Liver (tissue), 9 donors: ENCODE measurements around the gene SDK2. TPM values are rescaled to one million over a fixed set of nuclear protein-coding genes. Genes with fewer than 3 reads are reported as not detected.

ENCODE experiments used
- DNase-seq: peaks from one replicate; pipeline ENCODE4 v3.0.0-alpha.2; 2017; ENCODE audit warnings: low spot score
- H3K27ac ChIP-seq, 2 donors: one replicate each; pipeline ENCODE4 v1.7.0; 2013; ENCODE audit warnings: inconsistent platforms in 2 of 2, low read length in 2 of 2, control low read depth in 1 of 2, low read depth in 1 of 2, mild to moderate bottlenecking in 1 of 2
- H3K27me3 ChIP-seq, 4 donors: one replicate each; pipeline versions ENCODE4 v1.6.1 to v1.7.0; 2013; ENCODE audit warnings: low read length in 3 of 4, inconsistent platforms in 1 of 4, mild to moderate bottlenecking in 1 of 4, moderate library complexity in 1 of 4; ENCODE audit not compliant: control insufficient read depth in 4 of 4, insufficient read depth in 4 of 4
- H3K36me3 ChIP-seq, 4 donors: one replicate each; pipeline versions ENCODE4 v1.6.1 to v1.7.0; 2013; ENCODE audit warnings: low read length in 3 of 4, mild to moderate bottlenecking in 3 of 4, low read depth in 1 of 4, moderate library complexity in 1 of 4; ENCODE audit not compliant: control insufficient read depth in 4 of 4, insufficient read depth in 3 of 4
- H3K4me1 ChIP-seq, 4 donors: one replicate each; pipeline versions ENCODE4 v1.6.1 to v1.7.0; 2013; ENCODE audit warnings: low read length in 3 of 4, mild to moderate bottlenecking in 3 of 4, moderate library complexity in 1 of 4; ENCODE audit not compliant: control insufficient read depth in 4 of 4, insufficient read depth in 4 of 4
- H3K4me3 ChIP-seq, 3 donors: one replicate each; pipeline versions ENCODE4 v1.6.1 to v1.7.0; 2013; ENCODE audit warnings: low read length in 3 of 3, control low read depth in 1 of 3, low read depth in 1 of 3, mild to moderate bottlenecking in 1 of 3
- H3K9ac ChIP-seq, 2 donors: one replicate each; pipeline ENCODE4 v1.7.0; 2013; ENCODE audit warnings: low read length in 2 of 2, mild to moderate bottlenecking in 2 of 2, moderate library complexity in 2 of 2, control low read depth in 1 of 2, low read depth in 1 of 2
- H3K9me3 ChIP-seq, 4 donors: one replicate each; pipeline versions ENCODE4 v1.6.1 to v1.7.0; 2013; ENCODE audit warnings: low read length in 3 of 4; ENCODE audit not compliant: control insufficient read depth in 4 of 4
- EGR1 ChIP-seq, 2 donors: IDR thresholded peaks; 2 replicates each; pipeline ENCODE4 v1.6.1; 2016 to 2018; ENCODE audit warnings: antibody characterized with exemption in 2 of 2, low read depth in 2 of 2
- FOXA1 ChIP-seq: IDR thresholded peaks from 2 replicates; pipeline ENCODE4 v1.6.1; 2016; ENCODE audit warnings: antibody characterized with exemption
- FOXA2 ChIP-seq: IDR thresholded peaks from 2 replicates; pipeline ENCODE4 v1.6.1; 2016; ENCODE audit warnings: antibody characterized with exemption
- GABPA ChIP-seq, 2 donors: IDR thresholded peaks in 1 of 2; conservative IDR thresholded peaks in 1 of 2; 2 replicates each; pipeline ENCODE4 v1.6.1; 2016; ENCODE audit warnings: antibody characterized with exemption in 2 of 2, mild to moderate bottlenecking in 1 of 2, moderate library complexity in 1 of 2
- HNF4A ChIP-seq, 2 donors: conservative IDR thresholded peaks; 2 replicates each; pipeline ENCODE4 v1.6.1; 2016; ENCODE audit warnings: antibody characterized with exemption in 2 of 2, mild to moderate bottlenecking in 2 of 2
- HNF4G ChIP-seq: IDR thresholded peaks from 2 replicates; pipeline ENCODE4 v1.6.1; 2016; ENCODE audit warnings: antibody characterized with exemption
- JUND ChIP-seq, 2 donors: IDR thresholded peaks; 2 replicates each; pipeline ENCODE4 v1.6.1; 2016; ENCODE audit warnings: antibody characterized with exemption in 2 of 2
- MAX ChIP-seq: IDR thresholded peaks from 2 replicates; pipeline ENCODE4 v1.6.1; 2016; ENCODE audit warnings: antibody characterized with exemption
- NR2F2 ChIP-seq: IDR thresholded peaks from 2 replicates; pipeline ENCODE4 v1.6.1; 2016; ENCODE audit warnings: antibody characterized with exemption
- REST ChIP-seq: IDR thresholded peaks from 2 replicates; pipeline ENCODE4 v1.6.1; 2016; ENCODE audit warnings: antibody characterized with exemption, mild to moderate bottlenecking
- RXRA ChIP-seq, 2 donors: IDR thresholded peaks; 2 replicates each; pipeline ENCODE4 v1.6.1; 2017 to 2018; ENCODE audit warnings: antibody characterized with exemption in 2 of 2, mild to moderate bottlenecking in 1 of 2
- SP1 ChIP-seq: IDR thresholded peaks from 2 replicates; pipeline ENCODE4 v1.6.1; 2018; ENCODE audit warnings: antibody characterized with exemption, mild to moderate bottlenecking
- YY1 ChIP-seq: IDR thresholded peaks from 2 replicates; pipeline ENCODE4 v1.6.1; 2016; ENCODE audit warnings: antibody characterized with exemption, mild to moderate bottlenecking
- WGBS: extraction: QIAGEN DNeasy Blood & Tissue Kit; methylation state at CpG from one replicate; pipeline ENCODE4 v1.1.7; 2013; 5-methylcytosine and 5-hydroxymethylcytosine counted together
- polyA plus RNA-seq, 2 donors: library from polyadenylated mRNA; stranded (reverse) in 1 of 2; unstranded in 1 of 2; fragments of 200-250 nt in 1 of 2; fragments of >200 nt in 1 of 2; fragmentation: Nextera tagmentation in 1 of 2; extraction: Ambion mirVana in 1 of 2; gene quantifications; one replicate each; pipeline versions ENCODE4 v1.2.1 to v1.2.3, GENCODE V29; 2013 to 2015
- total RNA-seq, 2 donors: library from RNA; depleted of rRNA; stranded (reverse); fragments of >200 nt; gene quantifications; one replicate each; pipeline ENCODE4 v1.2.3, GENCODE V29; 2014
- TF ChIP-seq, protein P1 (sequence below): fragments of 150-350 bp; IDR thresholded peaks from 2 replicates; pipeline ENCODE4 v1.5.1; 2017; ENCODE audit warnings: improper control_type of control experiment, low read depth, low read length; ENCODE audit not compliant: missing input control
- TF ChIP-seq, protein P2 (sequence below): IDR thresholded peaks from 2 replicates; pipeline ENCODE4 v1.6.1; 2016; ENCODE audit warnings: antibody characterized with exemption
- donor health status: healthy.
- donor health status: healthy.
- donor health status: healthy.
- donor health status: healthy.
- donor health status: healthy.

SDK2 gene
- total and polyA plus RNA-seq, 4 donors = 0.05 to 0.42 (median 0.10) TPM

DNA sequence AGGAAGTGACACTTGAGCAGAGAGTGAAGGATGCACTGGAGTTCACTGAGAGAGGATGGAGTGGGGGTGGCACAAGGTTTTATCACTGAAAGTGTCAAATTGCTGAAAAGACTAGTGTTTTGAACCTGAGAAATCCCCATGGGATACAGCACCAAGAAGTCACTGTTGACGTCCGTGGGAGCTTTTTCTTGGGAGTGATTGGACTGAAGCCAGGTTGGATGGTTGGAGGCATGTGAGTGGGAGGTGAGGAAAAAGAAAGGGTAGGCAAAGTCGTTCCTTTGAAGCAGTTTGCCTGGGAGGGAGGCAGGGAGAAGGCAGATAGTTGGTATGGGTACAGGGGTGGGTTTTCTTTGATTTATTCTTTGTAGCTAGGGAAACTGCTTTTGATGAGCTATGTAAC is 39.9 kb upstream of the SDK2 start (continued):
- TF ChIP-seq, protein P1, sequence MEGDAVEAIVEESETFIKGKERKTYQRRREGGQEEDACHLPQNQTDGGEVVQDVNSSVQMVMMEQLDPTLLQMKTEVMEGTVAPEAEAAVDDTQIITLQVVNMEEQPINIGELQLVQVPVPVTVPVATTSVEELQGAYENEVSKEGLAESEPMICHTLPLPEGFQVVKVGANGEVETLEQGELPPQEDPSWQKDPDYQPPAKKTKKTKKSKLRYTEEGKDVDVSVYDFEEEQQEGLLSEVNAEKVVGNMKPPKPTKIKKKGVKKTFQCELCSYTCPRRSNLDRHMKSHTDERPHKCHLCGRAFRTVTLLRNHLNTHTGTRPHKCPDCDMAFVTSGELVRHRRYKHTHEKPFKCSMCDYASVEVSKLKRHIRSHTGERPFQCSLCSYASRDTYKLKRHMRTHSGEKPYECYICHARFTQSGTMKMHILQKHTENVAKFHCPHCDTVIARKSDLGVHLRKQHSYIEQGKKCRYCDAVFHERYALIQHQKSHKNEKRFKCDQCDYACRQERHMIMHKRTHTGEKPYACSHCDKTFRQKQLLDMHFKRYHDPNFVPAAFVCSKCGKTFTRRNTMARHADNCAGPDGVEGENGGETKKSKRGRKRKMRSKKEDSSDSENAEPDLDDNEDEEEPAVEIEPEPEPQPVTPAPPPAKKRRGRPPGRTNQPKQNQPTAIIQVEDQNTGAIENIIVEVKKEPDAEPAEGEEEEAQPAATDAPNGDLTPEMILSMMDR = no peak

GRCh38 chr17:73683771-73684170 is 39.5 kb upstream of the SDK2 start:
- DNase-seq = no peak
- TF ChIP-seq YY1 (no peak), GABPA (IDR thresholded peaks at IDR 0.05 in 1 of 2, conservative IDR thresholded peaks at IDR 0.05 in 1 of 2) (no peak), FOXA2 (no peak), NR2F2 (no peak), MAX (no peak), SP1 (no peak), FOXA1 (no peak), RXRA (IDR thresholded peaks at IDR 0.05) (no peak)
- TF ChIP-seq, protein P1 = no peak
- Histone ChIP-seq H3K9ac (no peak overlapping the region), H3K9me3 (peaks cover 0 to 9% (median 1%) of the 10 kb centered on the region in 4 donors), H3K27me3 (peaks cover 0 to 9% (median 2%) of the 10 kb centered on the region in 4 donors), H3K4me3 (no peak overlapping the region), H3K27ac (no peak overlapping the region), H3K36me3 (no peaks in the 10 kb centered on the region), H3K4me1 (no peaks in the 10 kb centered on the region)
- 69% methylated on average over 6 of the region's 6 CpGs for WGBS

- Histone ChIP-seq H3K27ac (no peak overlapping the region), H3K27me3 (peaks cover 0 to 9% (median 2%) of the 10 kb centered on the region in 4 donors), H3K4me3 (no peak overlapping the region), H3K36me3 (no peaks in the 10 kb centered on the region), H3K4me1 (no peaks in the 10 kb centered on the region), H3K9ac (no peak overlapping the region), H3K9me3 (peaks cover 0 to 9% (median 1%) of the 10 kb centered on the region in 4 donors)
- DNase-seq = no peak
- 96% methylated on average over 1 of the region's 1 CpG for WGBS
- no peak for TF ChIP-seq REST
- no peak for TF ChIP-seq FOXA2
- TF ChIP-seq HNF4A (conservative IDR thresholded peaks at IDR 0.05) = no peak
- TF ChIP-seq GABPA (IDR thresholded peaks at IDR 0.05 in 1 of 2, conservative IDR thresholded peaks at IDR 0.05 in 1 of 2) = no peak
- TF ChIP-seq HNF4G = no peak
- no peak for TF ChIP-seq YY1
- no peak for TF ChIP-seq EGR1 (IDR thresholded peaks at IDR 0.05; ENCODE audit: low read depth in 2 of 2)
- TF ChIP-seq, protein P2, sequence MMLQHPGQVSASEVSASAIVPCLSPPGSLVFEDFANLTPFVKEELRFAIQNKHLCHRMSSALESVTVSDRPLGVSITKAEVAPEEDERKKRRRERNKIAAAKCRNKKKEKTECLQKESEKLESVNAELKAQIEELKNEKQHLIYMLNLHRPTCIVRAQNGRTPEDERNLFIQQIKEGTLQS = no peak
- TF ChIP-seq FOXA1 = no peak
- TF ChIP-seq JUND (IDR thresholded peaks at IDR 0.05) = no peak
Observed at GRCh38 chr17:73681946-73682345, 37.7 kb upstream of the SDK2 start.
